ENCODE measurements around the gene IL3. TPM values are rescaled to one million over a fixed set of nuclear protein-coding genes. Genes with fewer than 3 reads are reported as not detected.

IL3 gene
- total RNA-seq, 2 experiments from 2014 or later = 0.25 to 0.98 TPM

DNA sequence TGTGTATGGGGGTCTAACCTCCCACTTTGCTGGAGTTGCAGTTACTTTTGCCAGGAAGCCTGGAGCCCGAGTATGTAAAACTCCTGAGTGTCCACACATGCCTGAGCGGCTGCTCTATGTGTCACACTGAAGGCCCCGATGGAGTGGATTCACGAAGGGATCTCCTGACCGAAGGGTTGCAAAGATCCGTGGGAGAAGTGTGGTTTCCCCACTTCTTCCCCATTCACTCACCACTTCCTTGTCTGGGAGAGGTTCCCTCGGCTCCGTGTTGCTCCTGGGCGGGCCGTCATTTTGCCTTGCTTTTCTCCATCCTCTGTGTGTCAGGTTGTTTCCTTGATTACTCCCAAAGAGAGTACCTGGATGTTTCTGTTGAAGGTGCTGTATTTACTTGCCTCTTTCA is 16.2 kb upstream of the IL3 start:
- Mint-ChIP-seq H3K27ac (no peak overlapping the region), H3K4me1 (ENCODE audit: low read depth) (no peaks in the 10 kb centered on the region), H3K9me3 (no peaks in the 10 kb centered on the region), H3K36me3 (ENCODE audit: low read depth) (no peaks in the 10 kb centered on the region), H3K4me3 (no peak overlapping the region), H3K27me3 (peaks cover 10% of the 10 kb centered on the region)
- no peak for ATAC-seq
- intact Hi-C loops (cut with micrococcal nuclease) = no loop called here
- ChIA-PET POLR2A (no interaction called here), CTCF (interaction anchor here (2.2 kb wide), 1 partner anchor 19 kb away, joined by 8 read pairs; no protein-coding TSS in a partner anchor)
- DNase-seq = no peak
- TF ChIP-seq, protein P1, sequence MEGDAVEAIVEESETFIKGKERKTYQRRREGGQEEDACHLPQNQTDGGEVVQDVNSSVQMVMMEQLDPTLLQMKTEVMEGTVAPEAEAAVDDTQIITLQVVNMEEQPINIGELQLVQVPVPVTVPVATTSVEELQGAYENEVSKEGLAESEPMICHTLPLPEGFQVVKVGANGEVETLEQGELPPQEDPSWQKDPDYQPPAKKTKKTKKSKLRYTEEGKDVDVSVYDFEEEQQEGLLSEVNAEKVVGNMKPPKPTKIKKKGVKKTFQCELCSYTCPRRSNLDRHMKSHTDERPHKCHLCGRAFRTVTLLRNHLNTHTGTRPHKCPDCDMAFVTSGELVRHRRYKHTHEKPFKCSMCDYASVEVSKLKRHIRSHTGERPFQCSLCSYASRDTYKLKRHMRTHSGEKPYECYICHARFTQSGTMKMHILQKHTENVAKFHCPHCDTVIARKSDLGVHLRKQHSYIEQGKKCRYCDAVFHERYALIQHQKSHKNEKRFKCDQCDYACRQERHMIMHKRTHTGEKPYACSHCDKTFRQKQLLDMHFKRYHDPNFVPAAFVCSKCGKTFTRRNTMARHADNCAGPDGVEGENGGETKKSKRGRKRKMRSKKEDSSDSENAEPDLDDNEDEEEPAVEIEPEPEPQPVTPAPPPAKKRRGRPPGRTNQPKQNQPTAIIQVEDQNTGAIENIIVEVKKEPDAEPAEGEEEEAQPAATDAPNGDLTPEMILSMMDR (IDR thresholded peaks at IDR 0.05) = no peak

DNA sequence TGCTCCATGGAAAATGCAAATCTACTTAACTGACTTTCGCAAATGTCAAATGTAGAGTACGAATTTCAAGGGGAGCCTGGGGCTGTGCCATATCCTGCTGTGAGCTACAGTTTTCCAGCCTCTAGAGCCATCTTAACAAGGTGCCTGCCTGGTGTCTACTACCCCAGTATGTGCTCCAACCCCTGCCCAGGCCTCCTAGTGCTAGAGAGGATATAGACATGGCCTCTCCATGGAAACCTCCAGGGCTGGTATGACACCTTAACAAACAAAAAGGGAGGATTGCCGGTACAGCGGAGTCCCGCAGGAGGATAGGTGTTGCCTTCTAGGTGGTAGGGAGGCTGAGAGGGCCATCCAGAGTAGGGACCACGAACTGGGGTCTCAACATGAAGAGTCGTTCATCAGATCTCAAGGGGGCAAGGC is 13.6 kb upstream of the IL3 start:
- POLR2A ChIA-PET = no interaction called here
- DNase-seq = no peak

DNA sequence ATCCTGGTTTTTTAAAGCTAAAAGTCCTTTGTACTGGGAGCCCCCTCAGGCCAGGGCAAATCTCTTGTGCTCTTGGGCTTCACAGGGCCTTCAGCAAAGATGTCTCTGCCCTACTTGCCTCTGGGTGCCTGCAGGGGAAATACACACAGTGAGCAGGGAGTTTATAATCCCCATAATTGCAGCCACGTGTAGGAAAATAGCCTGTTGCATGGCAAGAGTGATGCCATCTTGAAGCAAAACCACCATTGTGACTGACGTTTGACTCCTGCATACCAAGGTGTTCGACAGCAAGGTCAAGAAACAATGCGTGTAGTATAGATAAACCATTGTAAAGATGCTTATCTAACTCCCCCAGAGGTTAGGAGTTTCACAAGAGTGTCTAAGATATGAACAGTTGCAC is 11.4 kb upstream of the IL3 start:
- TF ChIP-seq, protein P1 (IDR thresholded peaks at IDR 0.05) = no peak
- ATAC-seq (no peak), DNase-seq (no peak)
- ChIA-PET CTCF (interaction anchor here (1.3 to 2.1 kb wide), 2 partner anchors 14 to 16 kb away, joined by 3 to 10 read pairs; no protein-coding TSS in a partner anchor), POLR2A (no interaction called here)
- no peaks in the 10 kb centered on the region for H3K9me3 Mint-ChIP-seq
- H3K27me3 Mint-ChIP-seq = peaks cover 2% of the 10 kb centered on the region
- H3K4me3 Mint-ChIP-seq = no peak overlapping the region
- H3K36me3 Mint-ChIP-seq (ENCODE audit: low read depth) = no peaks in the 10 kb centered on the region
- H3K4me1 Mint-ChIP-seq (ENCODE audit: low read depth) = no peaks in the 10 kb centered on the region
- intact Hi-C loops (cut with micrococcal nuclease) = no loop called here
- no peak overlapping the region for H3K27ac Mint-ChIP-seq

More for the DNA sequence above, 13.6 kb upstream of the IL3 start:
- Mint-ChIP-seq H3K27me3 (peaks cover 4% of the 10 kb centered on the region), H3K27ac (no peak overlapping the region), H3K36me3 (ENCODE audit: low read depth) (no peaks in the 10 kb centered on the region), H3K4me1 (ENCODE audit: low read depth) (no peaks in the 10 kb centered on the region), H3K4me3 (no peak overlapping the region), H3K9me3 (no peaks in the 10 kb centered on the region)
- CTCF ChIA-PET = interaction anchor here (0.6 kb wide), 1 partner anchor 40 kb away, joined by 3 read pairs; no protein-coding TSS in a partner anchor
- no peak for ATAC-seq
- intact Hi-C loops (cut with micrococcal nuclease) = no loop called here
- TF ChIP-seq, protein P1 (IDR thresholded peaks at IDR 0.05) = no peak

DNA sequence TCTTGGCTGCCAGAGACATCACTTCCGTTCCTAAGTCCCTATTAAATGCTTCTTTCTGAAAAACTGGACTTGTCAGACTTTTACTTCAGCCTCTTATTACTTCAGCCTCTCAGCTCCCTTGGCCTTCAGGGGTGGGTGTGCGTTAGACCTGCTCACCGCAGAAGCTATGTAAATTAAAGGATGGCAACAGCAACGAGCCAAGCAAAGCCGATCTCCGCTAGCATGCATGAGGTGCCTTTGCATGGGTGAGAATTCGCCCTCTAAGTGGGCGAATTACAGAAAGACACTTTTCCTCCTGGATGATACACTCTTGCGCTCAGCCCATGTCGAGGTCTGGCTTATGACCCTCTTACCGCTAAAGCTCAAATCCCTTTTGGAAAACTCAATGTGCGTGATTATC is 10.9 kb upstream of the IL3 start:
- no peaks in the 10 kb centered on the region for H3K9me3 Mint-ChIP-seq
- POLR2A ChIA-PET = no interaction called here
- CTCF ChIA-PET = interaction anchor here (1.3 to 2.1 kb wide), 2 partner anchors 13 to 15 kb away, joined by 3 to 10 read pairs; no protein-coding TSS in a partner anchor
- no peak for DNase-seq
- TF ChIP-seq, protein P1 (IDR thresholded peaks at IDR 0.05) = no peak
- no peaks in the 10 kb centered on the region for H3K27me3 Mint-ChIP-seq
- intact Hi-C loops (cut with micrococcal nuclease) = no loop called here
- no peak overlapping the region for H3K4me3 Mint-ChIP-seq
- H3K4me1 Mint-ChIP-seq (ENCODE audit: low read depth) = no peaks in the 10 kb centered on the region
- no peak for ATAC-seq
- H3K27ac Mint-ChIP-seq = no peak overlapping the region
- H3K36me3 Mint-ChIP-seq (ENCODE audit: low read depth) = no peaks in the 10 kb centered on the region

DNA sequence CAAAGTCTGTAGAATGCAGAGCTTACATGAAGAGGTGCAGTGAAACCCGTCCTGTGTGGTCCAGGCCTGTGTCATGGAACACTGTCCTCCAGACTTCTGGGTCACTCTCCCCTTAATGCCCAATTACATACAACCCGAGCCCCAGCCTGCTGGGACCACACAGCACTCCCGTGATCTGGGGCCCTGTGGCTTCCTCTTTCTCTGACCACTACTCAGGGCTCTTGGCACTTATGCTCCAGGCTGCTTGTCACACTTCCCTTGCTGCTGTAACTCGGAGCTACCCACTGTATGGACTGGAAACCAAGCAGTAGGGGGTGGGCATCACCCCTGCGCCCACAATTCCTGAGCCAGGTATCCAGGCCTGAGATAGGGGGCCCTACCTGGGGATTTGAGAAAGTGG is 10.3 kb upstream of the IL3 start:
- no peaks in the 10 kb centered on the region for H3K27me3 Mint-ChIP-seq
- TF ChIP-seq, protein P1 (IDR thresholded peaks at IDR 0.05) = no peak
- DNase-seq = no peak
- no peaks in the 10 kb centered on the region for H3K9me3 Mint-ChIP-seq
- H3K36me3 Mint-ChIP-seq (ENCODE audit: low read depth) = no peaks in the 10 kb centered on the region
- POLR2A ChIA-PET = no interaction called here
- H3K4me1 Mint-ChIP-seq (ENCODE audit: low read depth) = no peaks in the 10 kb centered on the region
- intact Hi-C loops (cut with micrococcal nuclease) = loop anchor here (10.0 kb wide), 1 partner anchor 75 kb away; no protein-coding TSS in a partner anchor
- no peak overlapping the region for H3K4me3 Mint-ChIP-seq
- no peak overlapping the region for H3K27ac Mint-ChIP-seq
- CTCF ChIA-PET = interaction anchor here (1.3 to 2.1 kb wide), 2 partner anchors 13 to 15 kb away, joined by 3 to 10 read pairs; no protein-coding TSS in a partner anchor
- no peak for ATAC-seq

All from activated CD8-positive, alpha-beta T cell treated with anti-CD3 and anti-CD28 coated beads for 36 hours (primary cell).